ENCODE data around the gene PRR22. TPM values are rescaled to one million over a fixed set of nuclear protein-coding genes. Genes with fewer than 3 reads are reported as not detected.

Gene PRR22
- total and polyA plus RNA-seq, 2 experiments from 2014 or later: 0.13 to 2.9 TPM

DNA sequence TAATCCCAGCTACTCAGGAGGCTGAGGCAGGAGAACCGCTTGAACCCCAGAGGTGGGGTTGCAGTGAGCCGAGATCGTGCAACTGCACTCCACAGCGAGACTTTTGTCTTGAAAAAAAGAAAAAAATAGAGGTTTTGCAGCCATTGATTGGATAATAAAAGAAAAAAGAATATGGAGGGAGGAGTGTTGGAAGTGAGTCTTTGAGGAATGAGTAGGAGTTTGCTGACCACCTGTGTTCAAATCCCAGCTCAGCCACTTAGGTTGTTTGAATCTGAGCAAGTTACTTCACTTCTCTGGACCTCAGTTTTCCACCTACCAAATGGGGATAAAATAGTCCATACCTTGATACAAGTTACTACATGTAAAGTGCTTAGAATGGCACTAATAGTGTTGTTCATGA lies 26.6 kb upstream of the PRR22 start:
- Histone ChIP-seq H3K79me2 (no peaks in the 10 kb centered on the region), H3K27ac (no peak overlapping the region), H2AFZ (no peak overlapping the region), H3K4me2 (no peak overlapping the region), H3K4me1 (ENCODE audit: insufficient read depth) (no peaks in the 10 kb centered on the region), H3K9me2 (replicated peaks; ENCODE audit: insufficient read depth) (no peaks in the 10 kb centered on the region), H3K36me3 (replicated peaks; ENCODE audit: insufficient read depth, low read depth) (no peaks in the 10 kb centered on the region), H3K9me3 (ENCODE audit: low read depth) (no peaks in the 10 kb centered on the region), H3K27me3 (no peaks in the 10 kb centered on the region), H4K20me1 (ENCODE audit: insufficient read depth, poor library complexity, severe bottlenecking) (no peaks in the 10 kb centered on the region), H3K4me3 (no peak overlapping the region)
- TF ChIP-seq EZH2 (IDR thresholded peaks at IDR 0.05; ENCODE audit: borderline replicate concordance) (no peak), EZH2phosphoT487 (IDR thresholded peaks at IDR 0.05; ENCODE audit: low read depth, severe bottlenecking, unreplicated experiment) (no peak)
- TF ChIP-seq, protein P1, sequence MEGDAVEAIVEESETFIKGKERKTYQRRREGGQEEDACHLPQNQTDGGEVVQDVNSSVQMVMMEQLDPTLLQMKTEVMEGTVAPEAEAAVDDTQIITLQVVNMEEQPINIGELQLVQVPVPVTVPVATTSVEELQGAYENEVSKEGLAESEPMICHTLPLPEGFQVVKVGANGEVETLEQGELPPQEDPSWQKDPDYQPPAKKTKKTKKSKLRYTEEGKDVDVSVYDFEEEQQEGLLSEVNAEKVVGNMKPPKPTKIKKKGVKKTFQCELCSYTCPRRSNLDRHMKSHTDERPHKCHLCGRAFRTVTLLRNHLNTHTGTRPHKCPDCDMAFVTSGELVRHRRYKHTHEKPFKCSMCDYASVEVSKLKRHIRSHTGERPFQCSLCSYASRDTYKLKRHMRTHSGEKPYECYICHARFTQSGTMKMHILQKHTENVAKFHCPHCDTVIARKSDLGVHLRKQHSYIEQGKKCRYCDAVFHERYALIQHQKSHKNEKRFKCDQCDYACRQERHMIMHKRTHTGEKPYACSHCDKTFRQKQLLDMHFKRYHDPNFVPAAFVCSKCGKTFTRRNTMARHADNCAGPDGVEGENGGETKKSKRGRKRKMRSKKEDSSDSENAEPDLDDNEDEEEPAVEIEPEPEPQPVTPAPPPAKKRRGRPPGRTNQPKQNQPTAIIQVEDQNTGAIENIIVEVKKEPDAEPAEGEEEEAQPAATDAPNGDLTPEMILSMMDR (IDR thresholded peaks at IDR 0.05; ENCODE audit: poor library complexity): no peak
- DNase-seq (ENCODE audit: low spot score): no peak
- WGBS (ENCODE audit: low lambda C conversion rate, missing lambda C conversion rate): 97% methylated on average over 4 of the region's 4 CpGs

DNA sequence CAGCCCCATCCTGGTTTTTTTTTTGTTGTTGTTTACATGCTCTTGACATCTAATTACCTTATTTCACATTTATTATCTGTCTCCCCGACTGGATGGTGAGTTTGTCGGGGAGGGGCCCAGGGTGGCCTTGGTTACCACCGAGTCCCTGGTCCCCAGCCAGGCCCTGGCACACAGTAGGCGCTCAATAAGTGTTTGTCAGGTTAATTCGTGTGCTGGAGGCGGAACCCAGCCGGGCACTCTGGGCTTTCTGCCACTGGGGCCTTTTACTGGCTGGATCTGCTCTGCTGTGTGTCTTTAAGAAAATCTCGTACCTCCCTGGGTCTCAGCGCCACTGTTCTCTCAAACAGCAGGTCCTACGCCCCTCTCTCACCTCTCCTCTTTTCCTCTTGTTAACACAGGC lies 24.9 kb upstream of the PRR22 start:
- H3K9me2 ChIP-seq (replicated peaks; ENCODE audit: insufficient read depth): no peaks in the 10 kb centered on the region
- H2AFZ ChIP-seq: no peak overlapping the region
- no peaks in the 10 kb centered on the region for H3K36me3 ChIP-seq (replicated peaks; ENCODE audit: insufficient read depth, low read depth)
- 88% methylated on average over 10 of the region's 10 CpGs for WGBS (ENCODE audit: low lambda C conversion rate, missing lambda C conversion rate)
- TF ChIP-seq EZH2 (IDR thresholded peaks at IDR 0.05; ENCODE audit: borderline replicate concordance) (no peak), EZH2phosphoT487 (IDR thresholded peaks at IDR 0.05; ENCODE audit: low read depth, severe bottlenecking, unreplicated experiment) (no peak)
- TF ChIP-seq, protein P1 (IDR thresholded peaks at IDR 0.05; ENCODE audit: poor library complexity): no peak
- no peak for DNase-seq (ENCODE audit: low spot score)
- H4K20me1 ChIP-seq (ENCODE audit: insufficient read depth, poor library complexity, severe bottlenecking): no peaks in the 10 kb centered on the region
- peaks cover 3% of the 10 kb centered on the region for H3K4me1 ChIP-seq (ENCODE audit: insufficient read depth)
- no peaks in the 10 kb centered on the region for H3K9me3 ChIP-seq (ENCODE audit: low read depth)
- H3K27me3 ChIP-seq: no peaks in the 10 kb centered on the region
- no peaks in the 10 kb centered on the region for H3K79me2 ChIP-seq
- H3K27ac ChIP-seq: no peak overlapping the region
- H3K4me2 ChIP-seq: no peak overlapping the region
- no peak overlapping the region for H3K4me3 ChIP-seq

DNA sequence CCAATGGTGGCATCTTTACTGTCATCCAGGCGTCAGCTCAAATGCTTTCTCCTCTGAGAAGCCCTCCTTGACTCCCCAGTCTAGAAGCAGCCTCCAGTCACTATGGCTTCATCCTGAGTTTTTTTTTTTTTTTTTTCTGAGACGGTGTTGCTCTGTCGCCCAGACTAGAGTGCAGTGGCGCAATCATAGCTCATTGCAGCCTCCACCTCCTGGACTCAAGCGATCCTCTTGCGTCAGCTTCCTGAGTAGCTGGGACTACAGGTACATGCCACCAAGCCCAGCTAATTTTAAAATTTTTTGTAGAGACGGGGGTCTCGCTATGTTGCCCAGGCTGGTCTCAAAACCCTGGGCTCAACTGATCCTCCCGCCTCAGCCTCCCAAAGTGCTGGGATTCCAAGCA lies 24.5 kb upstream of the PRR22 start:
- H3K9me2 ChIP-seq (replicated peaks; ENCODE audit: insufficient read depth): no peaks in the 10 kb centered on the region
- 89% methylated on average over 9 of the region's 9 CpGs for WGBS (ENCODE audit: low lambda C conversion rate, missing lambda C conversion rate)

More for the DNA sequence above, 24.5 kb upstream of the PRR22 start:
- Histone ChIP-seq H3K27ac (no peak overlapping the region), H3K9me3 (ENCODE audit: low read depth) (no peaks in the 10 kb centered on the region), H3K4me1 (ENCODE audit: insufficient read depth) (peaks cover 6% of the 10 kb centered on the region), H3K79me2 (no peaks in the 10 kb centered on the region), H3K36me3 (replicated peaks; ENCODE audit: insufficient read depth, low read depth) (no peaks in the 10 kb centered on the region), H4K20me1 (ENCODE audit: insufficient read depth, poor library complexity, severe bottlenecking) (no peaks in the 10 kb centered on the region), H3K4me2 (no peak overlapping the region), H2AFZ (no peak overlapping the region), H3K27me3 (no peaks in the 10 kb centered on the region), H3K4me3 (no peak overlapping the region)
- no peak for TF ChIP-seq EZH2 (IDR thresholded peaks at IDR 0.05; ENCODE audit: borderline replicate concordance)
- TF ChIP-seq EZH2phosphoT487 (IDR thresholded peaks at IDR 0.05; ENCODE audit: low read depth, severe bottlenecking, unreplicated experiment): no peak
- TF ChIP-seq, protein P1 (IDR thresholded peaks at IDR 0.05; ENCODE audit: poor library complexity): no peak
- DNase-seq (ENCODE audit: low spot score): peak; percentile 14

Data from hepatocyte (in vitro differentiated cells).